ENCODE data around the gene TOM1L2.

DNA sequence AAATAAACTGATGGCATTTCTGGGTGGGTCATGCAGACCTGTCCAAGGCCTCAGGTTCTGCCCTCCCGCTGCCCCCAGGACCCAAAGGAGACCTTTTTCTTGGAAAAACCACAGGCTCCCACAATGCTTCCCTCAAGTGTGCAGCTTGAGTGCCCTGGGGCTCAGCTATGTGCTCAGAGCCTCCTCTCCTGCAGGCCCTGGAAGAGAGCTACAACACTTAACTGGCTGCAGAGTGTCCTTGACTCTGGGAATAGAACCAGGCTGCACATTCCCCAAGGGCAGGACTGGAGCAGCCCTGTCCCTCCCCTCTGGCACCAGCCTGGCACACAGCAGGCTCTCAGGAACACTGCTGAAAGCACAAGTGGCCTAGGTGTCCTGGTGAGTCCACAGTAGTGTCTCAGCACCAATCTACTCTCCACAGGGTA is 130.6 kb downstream of the TOM1L2 start:
- TF ChIP-seq, protein P1, sequence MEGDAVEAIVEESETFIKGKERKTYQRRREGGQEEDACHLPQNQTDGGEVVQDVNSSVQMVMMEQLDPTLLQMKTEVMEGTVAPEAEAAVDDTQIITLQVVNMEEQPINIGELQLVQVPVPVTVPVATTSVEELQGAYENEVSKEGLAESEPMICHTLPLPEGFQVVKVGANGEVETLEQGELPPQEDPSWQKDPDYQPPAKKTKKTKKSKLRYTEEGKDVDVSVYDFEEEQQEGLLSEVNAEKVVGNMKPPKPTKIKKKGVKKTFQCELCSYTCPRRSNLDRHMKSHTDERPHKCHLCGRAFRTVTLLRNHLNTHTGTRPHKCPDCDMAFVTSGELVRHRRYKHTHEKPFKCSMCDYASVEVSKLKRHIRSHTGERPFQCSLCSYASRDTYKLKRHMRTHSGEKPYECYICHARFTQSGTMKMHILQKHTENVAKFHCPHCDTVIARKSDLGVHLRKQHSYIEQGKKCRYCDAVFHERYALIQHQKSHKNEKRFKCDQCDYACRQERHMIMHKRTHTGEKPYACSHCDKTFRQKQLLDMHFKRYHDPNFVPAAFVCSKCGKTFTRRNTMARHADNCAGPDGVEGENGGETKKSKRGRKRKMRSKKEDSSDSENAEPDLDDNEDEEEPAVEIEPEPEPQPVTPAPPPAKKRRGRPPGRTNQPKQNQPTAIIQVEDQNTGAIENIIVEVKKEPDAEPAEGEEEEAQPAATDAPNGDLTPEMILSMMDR (IDR thresholded peaks at IDR 0.05; ENCODE audit: insufficient read depth, low read length), result no peak
- no peak for TF ChIP-seq GABPA (IDR thresholded peaks at IDR 0.05; ENCODE audit: low read depth)
- TF ChIP-seq POLR2AphosphoS5 (IDR thresholded peaks at IDR 0.05; ENCODE audit: low read depth), result no peak
- TF ChIP-seq, protein P2, sequence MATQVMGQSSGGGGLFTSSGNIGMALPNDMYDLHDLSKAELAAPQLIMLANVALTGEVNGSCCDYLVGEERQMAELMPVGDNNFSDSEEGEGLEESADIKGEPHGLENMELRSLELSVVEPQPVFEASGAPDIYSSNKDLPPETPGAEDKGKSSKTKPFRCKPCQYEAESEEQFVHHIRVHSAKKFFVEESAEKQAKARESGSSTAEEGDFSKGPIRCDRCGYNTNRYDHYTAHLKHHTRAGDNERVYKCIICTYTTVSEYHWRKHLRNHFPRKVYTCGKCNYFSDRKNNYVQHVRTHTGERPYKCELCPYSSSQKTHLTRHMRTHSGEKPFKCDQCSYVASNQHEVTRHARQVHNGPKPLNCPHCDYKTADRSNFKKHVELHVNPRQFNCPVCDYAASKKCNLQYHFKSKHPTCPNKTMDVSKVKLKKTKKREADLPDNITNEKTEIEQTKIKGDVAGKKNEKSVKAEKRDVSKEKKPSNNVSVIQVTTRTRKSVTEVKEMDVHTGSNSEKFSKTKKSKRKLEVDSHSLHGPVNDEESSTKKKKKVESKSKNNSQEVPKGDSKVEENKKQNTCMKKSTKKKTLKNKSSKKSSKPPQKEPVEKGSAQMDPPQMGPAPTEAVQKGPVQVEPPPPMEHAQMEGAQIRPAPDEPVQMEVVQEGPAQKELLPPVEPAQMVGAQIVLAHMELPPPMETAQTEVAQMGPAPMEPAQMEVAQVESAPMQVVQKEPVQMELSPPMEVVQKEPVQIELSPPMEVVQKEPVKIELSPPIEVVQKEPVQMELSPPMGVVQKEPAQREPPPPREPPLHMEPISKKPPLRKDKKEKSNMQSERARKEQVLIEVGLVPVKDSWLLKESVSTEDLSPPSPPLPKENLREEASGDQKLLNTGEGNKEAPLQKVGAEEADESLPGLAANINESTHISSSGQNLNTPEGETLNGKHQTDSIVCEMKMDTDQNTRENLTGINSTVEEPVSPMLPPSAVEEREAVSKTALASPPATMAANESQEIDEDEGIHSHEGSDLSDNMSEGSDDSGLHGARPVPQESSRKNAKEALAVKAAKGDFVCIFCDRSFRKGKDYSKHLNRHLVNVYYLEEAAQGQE (IDR thresholded peaks at IDR 0.05; ENCODE audit: insufficient replicate concordance, low read depth), result no peak
- TF ChIP-seq SPI1 (IDR thresholded peaks at IDR 0.05; ENCODE audit: borderline replicate concordance, low read depth), result no peak
